DND-41 (cell line): Measurements from ENCODE around the gene COPA.

Experiments used
- ATAC-seq: fragments of 200-7000 bp; cut with Tn5 transposase; 3 replicates; pipeline ENCODE4 v1.9.1; 2021; ENCODE audit warnings: low read depth; ENCODE audit not compliant: insufficient read depth
- DNase-seq: peaks from one replicate; pipeline ENCODE4 v3.0.0-alpha.2; 2020
- H2AFZ ChIP-seq: 2 replicates; pipeline ENCODE4 v1.6.0; 2012; ENCODE audit warnings: low read depth, low read length
- H3K27ac ChIP-seq: 2 replicates; pipeline ENCODE4 v1.5.1; 2012; ENCODE audit warnings: low read length, inconsistent platforms
- H3K27me3 ChIP-seq: fragments of 200-600 bp; sonication (generic); 2 replicates; pipeline ENCODE4 v1.6.0; 2012; ENCODE audit warnings: low read length, mild to moderate bottlenecking, inconsistent platforms; ENCODE audit not compliant: insufficient read depth, poor library complexity
- H3K36me3 ChIP-seq: 2 replicates; pipeline ENCODE4 v1.5.1; 2012; ENCODE audit warnings: low read length, inconsistent platforms; ENCODE audit not compliant: insufficient read depth
- H3K4me1 ChIP-seq: 2 replicates; pipeline ENCODE4 v1.5.1; 2012; ENCODE audit warnings: mild to moderate bottlenecking, low read length; ENCODE audit not compliant: insufficient read depth
- H3K4me2 ChIP-seq: 2 replicates; pipeline ENCODE4 v1.6.0; 2012; ENCODE audit warnings: mild to moderate bottlenecking, moderate library complexity, low read length, inconsistent platforms; ENCODE audit not compliant: insufficient read depth
- H3K4me3 ChIP-seq, 2 experiments: fragments of 200-600 bp in 1 of 2; shearing (Covaris generic) in 1 of 2; 2 replicates each; pipeline ENCODE4 v1.5.1; 2012 to 2016; ENCODE audit warnings: inconsistent platforms in 2 of 2, low read length in 2 of 2, mild to moderate bottlenecking in 2 of 2, low read depth in 1 of 2, moderate library complexity in 1 of 2
- H3K79me2 ChIP-seq: 2 replicates; pipeline ENCODE4 v1.6.0; 2012; ENCODE audit warnings: low read length, inconsistent platforms; ENCODE audit not compliant: insufficient read depth
- H3K9ac ChIP-seq: 2 replicates; pipeline ENCODE4 v1.6.0; 2012; ENCODE audit warnings: low read depth, mild to moderate bottlenecking, inconsistent platforms, low read length, moderate library complexity
- H3K9me3 ChIP-seq: 2 replicates; pipeline ENCODE4 v1.5.1; 2012; ENCODE audit warnings: low read length, moderate library complexity, mild to moderate bottlenecking, inconsistent platforms; ENCODE audit not compliant: insufficient read depth, severe bottlenecking
- H4K20me1 ChIP-seq: 2 replicates; pipeline ENCODE4 v1.6.0; 2012; ENCODE audit warnings: low read length; ENCODE audit not compliant: insufficient read depth
- EZH2 ChIP-seq: IDR thresholded peaks from 3 replicates; pipeline ENCODE4 v1.6.1; 2012; ENCODE audit warnings: borderline replicate concordance, low read depth, mild to moderate bottlenecking, moderate library complexity, low read length, inconsistent platforms; ENCODE audit not compliant: severe bottlenecking
- TF ChIP-seq, protein P1 (sequence below): IDR thresholded peaks from 2 replicates; pipeline ENCODE4 v1.5.1; 2012; ENCODE audit warnings: borderline replicate concordance, low read length, moderate library complexity, mild to moderate bottlenecking; ENCODE audit not compliant: poor library complexity, severe bottlenecking; ENCODE audit errors: extremely low read depth

Gene COPA

DNA sequence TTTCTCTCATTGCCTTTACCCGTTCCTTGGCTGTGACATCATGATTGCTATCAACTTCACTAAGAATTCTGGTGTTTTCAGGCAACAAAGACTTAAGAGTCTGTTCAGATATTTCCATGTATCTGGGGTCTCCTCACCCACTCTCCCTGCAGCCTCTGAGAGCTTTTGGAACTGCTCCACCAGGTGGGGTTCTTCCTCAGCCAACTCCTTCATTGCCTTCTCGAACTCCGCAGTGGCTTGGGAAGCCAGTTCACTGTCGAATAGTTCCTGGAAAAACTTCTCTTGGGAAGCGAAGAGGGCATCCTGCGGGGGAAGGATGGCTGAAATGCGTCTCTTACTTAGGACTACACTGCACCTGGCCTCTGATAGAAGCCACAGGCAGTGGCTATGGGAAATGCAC lies 60.2 kb downstream of the COPA start:
- no peaks in the 10 kb centered on the region for H3K27me3 ChIP-seq
- peaks cover 52% of the 10 kb centered on the region for H3K36me3 ChIP-seq
- DNase-seq (no peak), ATAC-seq (no peak)
- H3K79me2 ChIP-seq, result peaks cover 17% of the 10 kb centered on the region
- no peaks in the 10 kb centered on the region for H3K9me3 ChIP-seq
- H3K4me1 ChIP-seq, result peaks cover 26% of the 10 kb centered on the region
- no peak overlapping the region for H2AFZ ChIP-seq
- TF ChIP-seq, protein P1, sequence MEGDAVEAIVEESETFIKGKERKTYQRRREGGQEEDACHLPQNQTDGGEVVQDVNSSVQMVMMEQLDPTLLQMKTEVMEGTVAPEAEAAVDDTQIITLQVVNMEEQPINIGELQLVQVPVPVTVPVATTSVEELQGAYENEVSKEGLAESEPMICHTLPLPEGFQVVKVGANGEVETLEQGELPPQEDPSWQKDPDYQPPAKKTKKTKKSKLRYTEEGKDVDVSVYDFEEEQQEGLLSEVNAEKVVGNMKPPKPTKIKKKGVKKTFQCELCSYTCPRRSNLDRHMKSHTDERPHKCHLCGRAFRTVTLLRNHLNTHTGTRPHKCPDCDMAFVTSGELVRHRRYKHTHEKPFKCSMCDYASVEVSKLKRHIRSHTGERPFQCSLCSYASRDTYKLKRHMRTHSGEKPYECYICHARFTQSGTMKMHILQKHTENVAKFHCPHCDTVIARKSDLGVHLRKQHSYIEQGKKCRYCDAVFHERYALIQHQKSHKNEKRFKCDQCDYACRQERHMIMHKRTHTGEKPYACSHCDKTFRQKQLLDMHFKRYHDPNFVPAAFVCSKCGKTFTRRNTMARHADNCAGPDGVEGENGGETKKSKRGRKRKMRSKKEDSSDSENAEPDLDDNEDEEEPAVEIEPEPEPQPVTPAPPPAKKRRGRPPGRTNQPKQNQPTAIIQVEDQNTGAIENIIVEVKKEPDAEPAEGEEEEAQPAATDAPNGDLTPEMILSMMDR, result peak; percentile 28
- TF ChIP-seq EZH2, result no peak
- no peak overlapping the region for H3K9ac ChIP-seq
- H3K4me2 ChIP-seq, result peak overlapping the region; percentile 99; the same call in 1 of the 2 replicates
- no peak overlapping the region for H3K27ac ChIP-seq
- H3K4me3 ChIP-seq, result no peak overlapping the region
- H4K20me1 ChIP-seq, result no peaks in the 10 kb centered on the region

DNA sequence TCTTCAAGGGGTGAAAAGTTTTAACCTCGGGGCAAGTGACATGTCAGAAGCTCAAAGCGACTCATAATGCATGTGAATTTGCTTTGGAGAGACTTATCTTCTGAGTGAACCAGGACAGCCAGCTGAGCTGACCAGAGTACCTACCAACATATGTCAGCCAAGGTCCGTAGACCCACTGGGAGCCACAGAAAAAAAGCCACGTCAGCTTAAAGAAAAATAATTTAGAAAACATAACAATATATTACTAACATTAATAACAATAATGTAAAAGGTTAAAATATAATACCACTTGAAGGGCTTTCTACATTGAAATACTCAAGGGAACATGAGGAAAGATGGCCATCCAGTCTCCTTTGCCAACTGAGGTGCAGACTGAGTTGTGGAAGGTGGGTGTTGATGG lies 65.1 kb downstream of the COPA start:
- Histone ChIP-seq H3K27me3 (no peaks in the 10 kb centered on the region), H3K4me2 (no peak overlapping the region), H3K4me3 (no peak overlapping the region), H2AFZ (no peak overlapping the region), H3K79me2 (no peaks in the 10 kb centered on the region), H3K4me1 (no peaks in the 10 kb centered on the region; the same call in 1 of the 2 replicates), H3K36me3 (peaks cover 54% of the 10 kb centered on the region), H3K9me3 (no peaks in the 10 kb centered on the region), H3K27ac (no peak overlapping the region), H3K9ac (no peak overlapping the region), H4K20me1 (no peaks in the 10 kb centered on the region)
- DNase-seq, result no peak
- no peak for ATAC-seq
- TF ChIP-seq, protein P1, result no peak
- no peak for TF ChIP-seq EZH2

DNA sequence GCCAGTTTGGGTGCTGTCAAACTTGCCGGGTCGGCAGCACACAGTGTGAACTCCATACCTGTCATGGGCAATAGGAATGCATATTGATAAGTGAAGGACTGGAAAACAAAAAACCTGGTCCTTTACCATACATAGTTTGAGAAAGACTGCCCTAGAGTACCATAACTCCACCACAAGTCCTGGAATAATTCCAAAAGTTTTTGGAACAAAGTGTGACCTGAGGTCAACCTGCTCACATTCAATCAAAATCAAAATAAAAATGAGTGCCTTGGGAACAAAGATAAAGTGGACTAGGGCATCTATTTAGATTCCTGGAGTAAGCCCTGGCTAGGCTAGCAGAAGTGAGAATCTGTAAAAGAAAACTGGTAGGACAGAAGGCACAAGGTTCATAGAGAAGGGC lies 65.7 kb downstream of the COPA start:
- H3K9ac ChIP-seq, result no peak overlapping the region
- H3K27me3 ChIP-seq, result no peaks in the 10 kb centered on the region
- H3K9me3 ChIP-seq, result no peaks in the 10 kb centered on the region
- no peak overlapping the region for H3K4me3 ChIP-seq
- DNase-seq, result no peak
- no peaks in the 10 kb centered on the region for H3K79me2 ChIP-seq
- H2AFZ ChIP-seq, result no peak overlapping the region
- H3K4me1 ChIP-seq, result no peaks in the 10 kb centered on the region
- no peak for TF ChIP-seq EZH2
- TF ChIP-seq, protein P1, result no peak
- H3K4me2 ChIP-seq, result no peak overlapping the region
- ATAC-seq, result no peak
- no peaks in the 10 kb centered on the region for H4K20me1 ChIP-seq
- no peak overlapping the region for H3K27ac ChIP-seq
- peaks cover 48% of the 10 kb centered on the region for H3K36me3 ChIP-seq

DNA sequence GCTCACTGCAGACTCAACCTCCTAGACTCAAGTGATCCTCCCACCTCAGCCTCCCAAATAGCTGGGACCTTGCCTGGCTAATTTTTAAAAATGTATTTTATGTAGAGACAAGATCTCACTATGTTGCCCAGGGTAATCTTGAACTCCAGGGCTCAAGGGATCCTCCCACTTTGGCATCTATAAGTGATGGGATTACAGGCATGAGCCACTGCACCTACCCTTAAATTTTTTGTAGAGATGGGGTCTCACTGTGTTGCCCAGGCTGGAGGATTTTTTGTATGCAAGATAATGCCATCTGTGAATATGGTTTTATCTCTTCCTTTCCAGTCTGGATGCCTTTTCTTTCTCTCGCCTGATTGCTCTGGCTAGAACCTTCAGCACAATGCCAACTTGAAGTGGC lies 72.0 kb downstream of the COPA start:
- Histone ChIP-seq H3K9ac (no peak overlapping the region), H3K4me1 (no peaks in the 10 kb centered on the region), H3K4me3 (no peak overlapping the region), H4K20me1 (no peaks in the 10 kb centered on the region), H3K9me3 (no peaks in the 10 kb centered on the region), H3K36me3 (no peaks in the 10 kb centered on the region), H3K27me3 (no peaks in the 10 kb centered on the region), H3K4me2 (no peak overlapping the region), H3K27ac (no peak overlapping the region), H3K79me2 (no peaks in the 10 kb centered on the region), H2AFZ (no peak overlapping the region)
- ATAC-seq (no peak), DNase-seq (no peak)
- TF ChIP-seq, protein P1, result no peak
- TF ChIP-seq EZH2, result no peak
